ENCODE data around the gene TSPAN31.
A peak's percentile ranks its signal among the peaks of the same experiment; 100 is the strongest.
"Not testable (repeated sequence)": the region's sequence is repeated elsewhere in the genome, so short reads cannot be mapped to it uniquely, and the experiment has no call there.

The TSPAN31 gene

DNA sequence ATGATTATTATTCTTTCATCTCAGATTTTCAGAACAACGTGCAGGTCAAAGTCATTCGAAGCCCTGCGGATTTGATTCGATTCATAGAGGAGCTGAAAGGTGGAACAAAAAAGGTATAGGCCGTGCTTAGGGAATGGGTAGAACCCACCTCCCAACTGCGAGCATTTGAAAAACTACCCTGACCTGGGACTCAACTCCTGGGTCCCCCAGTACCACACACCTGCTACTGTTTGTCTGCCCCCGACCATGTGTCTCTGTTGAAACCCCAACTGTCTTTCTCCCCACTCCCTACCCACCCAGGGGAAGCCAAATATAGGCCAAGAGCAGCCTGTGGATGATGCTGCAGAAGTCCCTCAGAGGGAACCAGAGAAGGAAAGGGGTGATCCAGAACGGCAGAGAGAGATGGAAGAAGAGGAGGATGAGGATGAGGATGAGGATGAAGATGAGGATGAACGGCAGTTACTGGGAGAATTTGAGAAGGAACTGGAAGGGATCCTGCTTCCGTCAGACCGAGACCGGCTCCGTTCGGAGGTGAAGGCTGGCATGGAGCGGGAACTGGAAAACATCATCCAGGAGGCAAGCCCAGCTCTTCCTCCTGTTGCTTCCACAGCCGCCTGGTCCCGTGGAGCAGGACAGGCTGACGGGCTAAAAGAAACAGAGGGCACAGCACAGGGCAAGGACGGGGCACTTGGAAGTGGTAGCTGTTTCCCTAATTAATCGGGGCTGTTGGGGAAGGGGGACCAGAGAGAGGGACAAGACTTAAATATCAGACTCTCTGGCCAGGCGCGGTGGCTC, 26.8 kb upstream of the TSPAN31 start:
- peaks cover 36% of the 10 kb centered on the region for H3K36me3 Mint-ChIP-seq
- no peak overlapping the region for H3K27ac Mint-ChIP-seq
- peaks cover 6% of the 10 kb centered on the region for H3K4me1 Mint-ChIP-seq
- H3K4me3 Mint-ChIP-seq: no peak overlapping the region
- no peaks in the 10 kb centered on the region for H3K27me3 Mint-ChIP-seq
- ATAC-seq (ENCODE audit: low read depth) (no peak), DNase-seq (ENCODE audit: low spot score in 2 of 2) (no peak)
- H3K9me3 Mint-ChIP-seq: no peaks in the 10 kb centered on the region

DNA sequence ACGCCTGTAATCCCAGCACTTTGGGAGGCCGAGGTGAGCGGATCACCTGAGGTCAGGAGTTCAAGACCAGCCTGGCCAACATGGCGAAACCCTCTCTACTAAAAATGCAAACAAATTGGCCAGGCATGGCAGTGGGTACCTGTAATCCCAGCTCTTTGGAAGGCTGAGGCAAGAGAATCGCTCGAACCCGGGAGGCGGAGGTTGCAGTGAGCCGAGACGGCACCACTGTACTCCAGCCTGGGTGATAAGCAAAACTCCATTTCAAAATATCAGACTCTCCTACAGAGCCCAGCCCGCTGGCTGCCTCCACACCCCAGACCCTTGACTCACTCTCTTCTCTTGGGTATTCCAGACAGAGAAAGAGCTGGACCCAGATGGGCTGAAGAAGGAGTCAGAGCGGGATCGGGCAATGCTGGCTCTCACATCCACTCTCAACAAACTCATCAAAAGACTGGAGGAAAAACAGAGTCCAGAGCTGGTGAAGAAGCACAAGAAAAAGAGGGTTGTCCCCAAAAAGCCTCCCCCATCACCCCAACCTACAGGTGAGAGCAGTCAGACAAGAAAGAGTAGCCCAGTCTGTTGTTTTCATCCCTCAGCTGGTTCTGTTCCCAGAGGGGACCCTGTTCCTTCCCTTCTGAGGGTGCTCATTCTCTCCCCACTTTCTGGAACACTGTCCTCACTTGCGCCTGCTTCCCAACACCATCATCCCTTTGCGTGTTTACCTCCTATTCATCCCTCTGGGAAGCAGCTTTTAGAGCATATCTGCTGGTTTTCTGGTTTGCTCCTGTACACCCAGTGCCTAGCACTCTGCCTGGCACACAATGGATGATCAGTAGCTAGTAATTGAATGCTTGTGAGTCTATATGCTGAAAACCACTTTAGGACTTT, 26.0 kb upstream of the TSPAN31 start:
- DNase-seq (ENCODE audit: low spot score in 2 of 2) (no peak), ATAC-seq (ENCODE audit: low read depth) (no peak)
- peak overlapping the region; percentile 54 for H3K27ac Mint-ChIP-seq
- no peaks in the 10 kb centered on the region for H3K27me3 Mint-ChIP-seq
- H3K4me3 Mint-ChIP-seq: no peak overlapping the region
- H3K9me3 Mint-ChIP-seq: no peaks in the 10 kb centered on the region
- peaks cover 34% of the 10 kb centered on the region for H3K36me3 Mint-ChIP-seq
- peaks cover 6% of the 10 kb centered on the region for H3K4me1 Mint-ChIP-seq

DNA sequence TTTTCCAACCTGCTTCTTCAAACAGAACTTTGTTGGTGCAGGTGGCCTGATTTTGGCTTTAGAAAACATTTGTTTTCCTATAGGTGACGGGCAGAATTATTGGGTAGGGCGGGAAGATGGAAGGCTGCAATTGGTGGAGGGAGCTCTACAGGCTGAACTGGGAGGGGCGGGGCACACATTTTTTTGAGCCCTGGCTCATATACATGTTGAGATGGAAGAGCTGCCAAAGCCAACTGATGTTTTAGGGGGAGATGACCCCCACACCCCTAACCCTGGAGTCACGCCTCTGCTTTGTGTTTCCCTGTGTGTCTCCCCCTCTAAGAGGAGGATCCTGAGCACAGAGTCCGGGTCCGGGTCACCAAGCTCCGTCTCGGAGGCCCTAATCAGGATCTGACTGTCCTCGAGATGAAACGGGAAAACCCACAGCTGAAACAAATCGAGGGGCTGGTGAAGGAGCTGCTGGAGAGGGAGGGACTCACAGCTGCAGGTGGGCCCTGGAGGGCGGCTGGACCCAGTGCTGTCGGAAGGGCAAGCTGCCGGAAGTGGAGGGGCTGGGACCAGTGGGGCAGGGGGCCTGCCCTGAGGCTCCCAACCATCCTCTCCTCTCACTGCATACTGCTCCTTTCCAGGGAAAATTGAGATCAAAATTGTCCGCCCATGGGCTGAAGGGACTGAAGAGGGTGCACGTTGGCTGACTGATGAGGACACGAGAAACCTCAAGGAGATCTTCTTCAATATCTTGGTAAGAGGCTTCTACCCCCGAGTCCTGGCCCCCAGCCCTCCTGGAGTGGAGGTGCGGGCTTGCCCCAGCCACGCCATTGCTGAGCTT, 24.8 kb upstream of the TSPAN31 start:
- H3K36me3 Mint-ChIP-seq: peaks cover 32% of the 10 kb centered on the region
- ATAC-seq (ENCODE audit: low read depth) (no peak), DNase-seq (ENCODE audit: low spot score in 2 of 2) (no peak)
- no peaks in the 10 kb centered on the region for H3K9me3 Mint-ChIP-seq
- H3K27me3 Mint-ChIP-seq: no peaks in the 10 kb centered on the region
- peaks cover 12% of the 10 kb centered on the region for H3K4me1 Mint-ChIP-seq
- H3K4me3 Mint-ChIP-seq: no peak overlapping the region
- no peak overlapping the region for H3K27ac Mint-ChIP-seq

DNA sequence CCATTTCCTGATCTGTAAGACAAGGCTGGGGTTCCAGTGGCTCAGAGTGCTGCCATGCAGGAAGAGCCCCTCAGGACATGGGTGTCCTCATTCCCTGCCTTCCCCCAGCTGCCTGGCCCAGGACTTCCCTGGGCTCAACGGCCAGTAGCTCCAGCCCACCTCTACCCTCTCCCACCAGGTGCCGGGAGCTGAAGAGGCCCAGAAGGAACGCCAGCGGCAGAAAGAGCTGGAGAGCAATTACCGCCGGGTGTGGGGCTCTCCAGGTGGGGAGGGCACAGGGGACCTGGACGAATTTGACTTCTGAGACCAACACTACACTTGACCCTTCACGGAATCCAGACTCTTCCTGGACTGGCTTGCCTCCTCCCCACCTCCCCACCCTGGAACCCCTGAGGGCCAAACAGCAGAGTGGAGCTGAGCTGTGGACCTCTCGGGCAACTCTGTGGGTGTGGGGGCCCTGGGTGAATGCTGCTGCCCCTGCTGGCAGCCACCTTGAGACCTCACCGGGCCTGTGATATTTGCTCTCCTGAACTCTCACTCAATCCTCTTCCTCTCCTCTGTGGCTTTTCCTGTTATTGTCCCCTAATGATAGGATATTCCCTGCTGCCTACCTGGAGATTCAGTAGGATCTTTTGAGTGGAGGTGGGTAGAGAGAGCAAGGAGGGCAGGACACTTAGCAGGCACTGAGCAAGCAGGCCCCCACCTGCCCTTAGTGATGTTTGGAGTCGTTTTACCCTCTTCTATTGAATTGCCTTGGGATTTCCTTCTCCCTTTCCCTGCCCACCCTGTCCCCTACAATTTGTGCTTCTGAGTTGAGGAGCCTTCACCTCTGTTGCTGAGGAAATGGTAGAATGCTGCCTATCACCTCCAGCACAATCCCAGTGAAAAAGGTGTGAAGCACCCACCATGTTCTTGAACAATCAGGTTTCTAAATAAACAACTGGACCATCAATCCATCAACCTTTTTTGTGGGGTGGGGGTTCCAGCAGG, 23.9 kb upstream of the TSPAN31 start:
- Mint-ChIP-seq H3K4me1 (peaks cover 10% of the 10 kb centered on the region), H3K27me3 (no peaks in the 10 kb centered on the region), H3K4me3 (no peak overlapping the region), H3K9me3 (no peaks in the 10 kb centered on the region), H3K27ac (no peak overlapping the region), H3K36me3 (peaks cover 28% of the 10 kb centered on the region)
- ATAC-seq (ENCODE audit: low read depth) (no peak), DNase-seq (ENCODE audit: low spot score in 2 of 2) (no peak)

DNA sequence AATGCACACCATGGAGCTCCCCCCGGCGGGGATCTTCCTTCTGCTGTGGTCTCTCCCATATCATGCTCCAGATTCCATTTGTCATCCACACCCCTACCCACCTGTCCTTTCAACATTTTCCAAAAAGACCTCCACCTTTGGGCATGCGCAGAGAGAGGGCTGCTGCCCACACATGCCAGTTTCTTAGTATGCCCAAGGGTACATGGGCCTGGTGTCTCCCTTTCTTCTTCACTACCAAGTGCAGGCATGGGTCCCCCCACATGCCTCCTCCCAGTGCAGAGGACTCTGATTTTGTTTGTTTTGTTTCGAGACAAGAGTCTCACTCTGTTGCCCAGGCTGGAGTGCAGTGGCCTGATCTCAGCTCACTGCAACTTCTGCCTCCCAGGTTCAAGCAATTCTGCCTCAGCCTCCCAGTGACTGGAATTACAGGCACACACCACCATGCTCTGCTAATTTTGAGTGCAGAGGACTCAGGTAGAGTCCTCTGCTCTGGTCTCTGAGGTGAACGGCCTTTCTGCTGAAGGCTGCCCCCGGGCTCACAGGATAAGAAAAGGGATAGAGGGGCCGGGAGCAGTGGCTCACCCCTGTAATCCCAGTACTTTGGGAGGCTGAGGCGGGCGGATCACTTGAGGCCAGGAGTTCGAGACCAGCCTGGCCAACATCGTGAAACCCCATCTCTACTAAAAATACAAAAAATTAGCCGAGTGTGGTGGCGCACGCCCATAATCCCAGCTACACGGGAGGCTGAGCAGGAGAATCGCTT, 22.8 kb upstream of the TSPAN31 start:
- not testable (repeated sequence) for H3K27me3 Mint-ChIP-seq; ATAC-seq (ENCODE audit: low read depth); H3K4me3 Mint-ChIP-seq; H3K27ac Mint-ChIP-seq; DNase-seq (ENCODE audit: low spot score in 2 of 2); H3K9me3 Mint-ChIP-seq
- Mint-ChIP-seq H3K4me1 (peaks cover 13% of the 10 kb centered on the region), H3K36me3 (peaks cover 31% of the 10 kb centered on the region)

DNA sequence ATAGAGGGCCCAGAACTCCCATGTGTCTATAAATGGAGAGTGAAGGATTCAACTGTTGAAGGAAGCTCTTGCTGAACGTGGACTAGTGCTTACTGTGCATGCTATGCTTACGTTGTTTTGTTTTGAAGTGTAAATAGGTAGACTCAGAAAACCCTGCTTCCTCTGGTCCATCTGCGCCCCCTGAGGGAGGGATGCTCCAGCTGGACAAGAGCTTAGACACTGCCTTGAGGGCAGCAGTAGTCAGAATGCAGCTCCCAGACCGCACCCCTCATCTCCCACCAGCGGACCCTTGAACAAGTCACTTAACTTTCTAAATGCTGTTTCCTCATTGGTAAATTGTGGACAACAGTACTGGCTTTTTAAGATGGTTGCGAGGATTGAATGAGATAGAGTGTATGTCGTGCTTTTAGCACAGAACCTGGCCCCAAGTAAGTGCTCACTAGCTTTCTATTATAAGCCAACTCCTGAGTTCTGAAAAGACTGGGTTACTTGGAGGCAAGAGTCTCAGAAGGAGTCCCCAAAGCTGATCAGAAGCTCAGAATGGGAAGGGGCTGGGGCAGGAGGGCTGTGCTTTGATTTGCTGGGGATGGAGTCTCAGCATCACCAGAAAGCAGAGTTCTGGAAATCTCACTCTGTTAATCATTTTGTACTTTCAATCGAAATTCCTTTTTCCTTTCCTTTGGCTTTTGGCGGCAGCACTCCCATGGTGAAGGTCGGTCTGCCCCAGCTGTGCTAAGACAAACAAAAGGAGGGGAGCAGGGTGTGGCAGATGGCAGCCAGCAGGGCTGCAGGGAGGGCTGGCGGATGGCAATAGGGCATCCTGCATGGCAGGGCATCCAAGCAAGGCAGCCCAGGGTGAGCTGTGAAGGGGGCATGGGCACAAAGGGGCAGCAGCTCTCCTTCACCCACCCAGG, 21.9 kb upstream of the TSPAN31 start:
- no peak for ATAC-seq (ENCODE audit: low read depth)
- Mint-ChIP-seq H3K4me1 (peaks cover 13% of the 10 kb centered on the region), H3K27me3 (no peaks in the 10 kb centered on the region), H3K4me3 (no peak overlapping the region), H3K9me3 (no peaks in the 10 kb centered on the region), H3K27ac (no peak overlapping the region), H3K36me3 (peaks cover 34% of the 10 kb centered on the region)
- DNase-seq (ENCODE audit: low spot score in 2 of 2): no peak

DNA sequence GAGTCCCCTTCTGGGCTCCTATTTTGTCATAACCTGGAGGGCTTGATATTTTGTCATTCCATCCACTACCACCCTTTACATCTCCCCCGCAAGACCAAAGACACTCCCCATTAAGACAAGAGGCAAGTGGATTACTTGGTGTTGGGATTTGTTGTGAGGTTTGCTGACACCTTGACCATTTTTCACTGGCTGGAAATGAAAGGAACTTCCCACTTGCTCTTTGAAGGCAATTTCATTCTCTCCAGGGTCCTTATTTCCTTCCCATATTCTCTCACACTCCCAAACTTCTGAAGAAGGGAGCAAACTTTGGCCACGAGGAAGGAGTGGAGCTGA, 21.2 kb upstream of the TSPAN31 start:
- Mint-ChIP-seq H3K27ac (peak overlapping the region; percentile 9), H3K4me3 (no peak overlapping the region), H3K9me3 (no peaks in the 10 kb centered on the region), H3K27me3 (no peaks in the 10 kb centered on the region), H3K36me3 (peaks cover 35% of the 10 kb centered on the region), H3K4me1 (peaks cover 16% of the 10 kb centered on the region)
- ATAC-seq (ENCODE audit: low read depth): no peak
- no peak for DNase-seq (ENCODE audit: low spot score in 2 of 2)

DNA sequence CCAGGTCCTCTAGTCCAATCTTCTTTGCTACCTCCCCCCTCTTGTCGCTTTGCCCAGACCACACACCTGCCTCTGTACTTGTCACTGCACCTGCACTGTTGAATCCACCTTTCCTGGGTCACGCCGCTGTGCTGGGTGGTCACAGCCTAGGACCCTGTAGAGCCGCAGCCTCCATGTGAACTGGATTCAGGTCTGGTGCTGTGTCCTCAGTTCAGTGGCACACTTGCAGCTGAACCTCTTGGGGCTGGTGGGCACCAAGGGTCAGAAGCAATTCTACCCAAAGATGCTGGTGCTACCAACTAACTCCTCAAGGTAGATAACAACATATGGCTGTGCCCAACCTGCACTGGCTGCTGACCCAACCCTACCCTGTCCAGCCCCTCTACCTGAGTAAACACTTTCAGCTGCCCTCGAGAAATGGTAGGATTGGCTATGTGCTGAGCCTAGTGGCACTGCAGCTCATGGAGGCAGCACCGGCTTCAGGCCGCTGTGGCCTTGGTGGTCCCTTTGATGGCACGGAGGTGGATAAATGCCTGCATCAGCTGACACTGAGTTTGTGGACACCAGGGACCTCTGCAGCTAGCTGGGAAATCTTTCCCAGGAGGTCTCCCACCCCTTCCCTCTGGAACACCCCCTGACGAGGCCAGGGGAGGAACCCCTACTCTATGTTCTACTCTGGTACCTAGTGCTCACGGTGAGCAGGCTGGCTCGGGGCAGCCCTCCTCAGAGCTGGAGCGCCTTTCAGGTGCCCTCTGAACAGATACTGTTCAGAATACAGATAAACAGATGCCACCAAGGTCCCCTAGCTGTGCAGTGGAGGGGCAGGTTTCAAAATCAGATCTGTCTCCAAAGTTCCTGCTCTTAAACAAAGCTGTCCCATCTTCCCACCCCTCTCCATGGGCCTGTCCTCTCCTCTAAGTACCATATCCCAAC, 20.6 kb upstream of the TSPAN31 start:
- Mint-ChIP-seq H3K4me1 (peaks cover 18% of the 10 kb centered on the region), H3K27me3 (no peaks in the 10 kb centered on the region), H3K36me3 (peaks cover 32% of the 10 kb centered on the region), H3K4me3 (no peak overlapping the region), H3K9me3 (no peaks in the 10 kb centered on the region), H3K27ac (peak overlapping the region; percentile 67)
- DNase-seq (ENCODE audit: low spot score in 2 of 2) (no peak), ATAC-seq (ENCODE audit: low read depth) (no peak)

DNA sequence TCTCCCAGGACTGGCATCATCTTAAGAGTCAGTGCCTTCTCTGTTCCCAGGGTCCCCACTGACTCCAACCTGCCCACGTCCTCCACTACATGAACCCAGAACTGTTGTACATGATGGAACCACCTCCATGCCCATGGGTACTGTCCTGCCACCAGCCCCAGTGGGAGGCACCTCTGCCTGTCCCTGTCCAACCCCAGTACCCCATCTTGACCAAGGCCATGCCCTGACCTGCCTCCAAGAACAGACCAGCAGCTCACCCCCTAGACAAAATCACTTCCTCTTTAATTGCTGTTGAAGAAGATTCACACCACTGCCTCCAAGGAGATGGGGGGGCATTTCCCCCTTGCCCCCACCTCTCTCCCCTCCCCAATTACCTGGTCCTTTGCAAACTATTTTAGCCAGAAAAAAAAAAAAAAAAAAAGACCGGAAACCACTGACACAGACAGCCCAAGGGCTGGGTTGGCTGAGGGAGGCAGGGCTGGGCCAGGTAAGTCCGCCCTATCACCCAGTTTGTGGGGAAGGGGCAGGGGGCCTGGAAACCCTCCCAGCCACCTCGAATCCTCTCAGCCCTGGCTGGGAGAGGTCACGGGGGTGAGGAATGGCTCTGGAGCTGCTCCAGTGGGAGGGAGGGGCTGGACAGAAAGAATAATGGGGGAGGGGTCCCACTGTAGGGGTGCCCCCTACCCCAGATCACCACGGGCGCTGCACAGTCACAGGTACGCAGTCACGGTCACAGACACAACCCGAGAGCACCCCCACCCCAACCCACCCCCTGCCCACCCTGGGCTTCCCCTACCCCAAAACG, 19.7 kb upstream of the TSPAN31 start:
- Mint-ChIP-seq H3K36me3 (peaks cover 27% of the 10 kb centered on the region), H3K9me3 (no peaks in the 10 kb centered on the region), H3K27me3 (no peaks in the 10 kb centered on the region), H3K4me3 (no peak overlapping the region), H3K4me1 (peaks cover 18% of the 10 kb centered on the region), H3K27ac (peak overlapping the region; percentile 67)
- DNase-seq (ENCODE audit: low spot score in 2 of 2) (no peak), ATAC-seq (ENCODE audit: low read depth) (peak; percentile 34)

DNA sequence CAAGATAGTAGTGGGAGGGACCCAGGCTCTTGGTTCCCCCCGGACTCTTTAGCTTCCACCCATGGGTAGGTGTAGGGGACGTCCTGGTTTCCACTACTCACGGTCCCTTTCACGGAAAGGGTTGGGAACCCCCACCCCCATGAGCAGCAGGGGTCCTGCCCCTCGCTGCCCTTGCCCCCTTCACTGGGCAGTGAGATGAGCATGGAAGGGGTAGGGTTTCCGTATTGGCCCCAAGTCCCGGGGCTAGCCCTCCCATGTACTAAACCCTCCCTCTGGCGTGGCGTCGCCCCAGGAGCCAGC, 19.0 kb upstream of the TSPAN31 start:
- no peaks in the 10 kb centered on the region for H3K27me3 Mint-ChIP-seq
- peaks cover 30% of the 10 kb centered on the region for H3K36me3 Mint-ChIP-seq
- ATAC-seq (ENCODE audit: low read depth) (no peak), DNase-seq (ENCODE audit: low spot score in 2 of 2) (no peak)
- peaks cover 18% of the 10 kb centered on the region for H3K4me1 Mint-ChIP-seq
- H3K27ac Mint-ChIP-seq: peak overlapping the region; percentile 56
- H3K4me3 Mint-ChIP-seq: peak overlapping the region; percentile 78
- no peaks in the 10 kb centered on the region for H3K9me3 Mint-ChIP-seq

All from memory B cell (primary cell).